ENCODE results near the gene ZNF564.

GRCh38 chr19:12494260-12494860 is 56.9 kb downstream of the ZNF564 start:
- no peak for TF ChIP-seq CTCF (IDR thresholded peaks at IDR 0.05; ENCODE audit: insufficient read depth, low read length, poor library complexity, severe bottlenecking)
- no peak for TF ChIP-seq EZH2phosphoT487 (conservative IDR thresholded peaks at IDR 0.05; ENCODE audit: low read length)

Data from SU-DHL-6 (cell line).